GM23338 (cell line): ENCODE results near the gene TOPAZ1. TPM values are rescaled to one million over a fixed set of nuclear protein-coding genes. Genes with fewer than 3 reads are reported as not detected.

Experiments
- ATAC-seq: fragments of 200-7000 bp; cut with Tn5 transposase; 3 replicates; pipeline ENCODE4 v1.9.1; 2020
- DNase-seq: peaks from one replicate; pipeline ENCODE4 v3.0.0-alpha.2; 2015; ENCODE audit warnings: low spot score
- H2AFZ ChIP-seq: fragments of 200-600 bp; sonication (generic); 2 replicates; pipeline ENCODE4 v1.8.0; 2016; ENCODE audit warnings: antibody characterized with exemption, mild to moderate bottlenecking, moderate library complexity
- H3F3A ChIP-seq: fragments of 200-600 bp; sonication (generic); replicated peaks from 2 replicates; pipeline ENCODE4 v1.8.0; 2017; ENCODE audit warnings: antibody characterized with exemption, mixed run types, low read depth
- H3K27ac ChIP-seq: fragments of 200-600 bp; sonication (generic); 2 replicates; pipeline ENCODE4 v1.6.1; 2016; ENCODE audit warnings: low read depth
- H3K27me3 ChIP-seq: fragments of 200-600 bp; sonication (generic); 2 replicates; pipeline ENCODE4 v1.8.0; 2016; ENCODE audit warnings: mild to moderate bottlenecking, mixed run types, moderate library complexity; ENCODE audit not compliant: insufficient read depth
- H3K36me3 ChIP-seq: fragments of 200-600 bp; sonication (generic); 2 replicates; pipeline ENCODE4 v1.8.0; 2016; ENCODE audit warnings: mild to moderate bottlenecking; ENCODE audit not compliant: insufficient read depth
- H3K4me1 ChIP-seq: fragments of 200-600 bp; sonication (generic); 2 replicates; pipeline ENCODE4 v1.8.0; 2016; ENCODE audit warnings: mild to moderate bottlenecking, moderate library complexity; ENCODE audit not compliant: insufficient read depth
- H3K4me2 ChIP-seq: fragments of 200-600 bp; sonication (generic); 2 replicates; pipeline ENCODE4 v1.7.1; 2017; ENCODE audit warnings: mixed run types
- H3K4me3 ChIP-seq: fragments of 200-600 bp; sonication (generic); 2 replicates; pipeline ENCODE4 v1.6.1; 2016; ENCODE audit warnings: mixed run types
- H3K79me2 ChIP-seq: fragments of 200-600 bp; sonication (generic); replicated peaks from 2 replicates; pipeline ENCODE4 v1.8.0; 2017; ENCODE audit warnings: mild to moderate bottlenecking; ENCODE audit not compliant: insufficient read depth
- H3K9me2 ChIP-seq: fragments of 200-600 bp; sonication (generic); 2 replicates; pipeline ENCODE4 v1.8.0; 2017; ENCODE audit not compliant: insufficient read depth
- H4K20me1 ChIP-seq: fragments of 200-600 bp; sonication (generic); replicated peaks from 2 replicates; pipeline ENCODE4 v1.8.0; 2017; ENCODE audit warnings: mild to moderate bottlenecking; ENCODE audit not compliant: insufficient read depth
- H3K27ac Mint-ChIP-seq: 2 replicates; pipeline ENCODE4 v1.8.0; 2020; ENCODE audit warnings: inconsistent platforms, mild to moderate bottlenecking, moderate library complexity, mixed read lengths
- H3K27me3 Mint-ChIP-seq: 3 replicates; pipeline ENCODE4 v1.8.0; 2022; ENCODE audit warnings: low read depth, mild to moderate bottlenecking, moderate library complexity, mixed read lengths, inconsistent platforms; ENCODE audit not compliant: insufficient read depth, poor library complexity
- H3K36me3 Mint-ChIP-seq: 3 replicates; pipeline ENCODE4 v1.8.0; 2021; ENCODE audit warnings: low read depth, mild to moderate bottlenecking, inconsistent platforms, moderate library complexity, mixed read lengths
- H3K4me1 Mint-ChIP-seq: 3 replicates; pipeline ENCODE4 v1.8.0; 2020; ENCODE audit warnings: mild to moderate bottlenecking, inconsistent platforms, mixed read lengths
- H3K4me3 Mint-ChIP-seq: 3 replicates; pipeline ENCODE4 v1.8.0; 2021; ENCODE audit warnings: moderate library complexity, mild to moderate bottlenecking, inconsistent platforms, mixed read lengths
- H3K9me3 Mint-ChIP-seq: 3 replicates; pipeline ENCODE4 v1.8.0; 2020; ENCODE audit warnings: moderate library complexity, mild to moderate bottlenecking, inconsistent platforms, mixed read lengths
- CREB1 ChIP-seq: fragments of 250-450 bp; sonication (Bioruptor Pico); IDR thresholded peaks from 2 replicates; pipeline ENCODE4 v1.5.0; 2020; ENCODE audit warnings: low read depth, mild to moderate bottlenecking, moderate library complexity
- EZH2phosphoT487 ChIP-seq: fragments of 200-600 bp; sonication (generic); IDR thresholded peaks from one replicate; pipeline ENCODE4 v1.8.1; 2018; ENCODE audit warnings: antibody characterized with exemption; ENCODE audit not compliant: unreplicated experiment
- JUNB ChIP-seq: IDR thresholded peaks from one replicate; pipeline ENCODE4 v1.6.1; 2016; ENCODE audit warnings: antibody characterized with exemption; ENCODE audit not compliant: unreplicated experiment
- NANOG ChIP-seq: IDR thresholded peaks from 2 replicates; pipeline ENCODE4 v1.6.1; 2016; ENCODE audit warnings: antibody characterized with exemption, borderline replicate concordance
- POLR2AphosphoS5 ChIP-seq: IDR thresholded peaks from 2 replicates; pipeline ENCODE4 v1.6.1; 2016; ENCODE audit warnings: antibody characterized with exemption, low read depth
- STAT1 ChIP-seq: IDR thresholded peaks from one replicate; pipeline ENCODE4 v1.6.1; 2016; ENCODE audit warnings: antibody characterized with exemption; ENCODE audit not compliant: unreplicated experiment
- ZNF114 ChIP-seq: fragments of 250-450 bp; sonication (Bioruptor Pico); IDR thresholded peaks from 2 replicates; pipeline ENCODE4 v1.5.0; 2020; ENCODE audit warnings: mild to moderate bottlenecking, moderate library complexity
- ZNF331 ChIP-seq: fragments of 250-450 bp; sonication (Bioruptor Pico); IDR thresholded peaks from 2 replicates; pipeline ENCODE4 v1.5.0; 2020; ENCODE audit warnings: low read depth, mild to moderate bottlenecking, moderate library complexity
- polyA plus RNA-seq: library from polyadenylated mRNA; unstranded; fragments of >200 nt; fragmentation: Nextera tagmentation; extraction: Ambion mirVana; gene quantifications from 2 replicates; pipeline ENCODE4 v1.2.1, GENCODE V29; 2016
- total RNA-seq: library from RNA; depleted of rRNA; stranded (reverse); fragments of >200 nt; shearing (Covaris generic); gene quantifications from 2 replicates; pipeline ENCODE4 v1.2.3, GENCODE V29; 2014
- TF ChIP-seq, protein P1 (sequence below): IDR thresholded peaks from one replicate; pipeline ENCODE4 v1.6.1; 2018; ENCODE audit warnings: antibody characterized with exemption; ENCODE audit not compliant: unreplicated experiment
- TF ChIP-seq, protein P2 (sequence below): IDR thresholded peaks from 2 replicates; pipeline ENCODE4 v1.6.1; 2016; ENCODE audit warnings: antibody characterized with exemption
- TF ChIP-seq, protein P3 (sequence below), 2 experiments: fragments of 200-600 bp in 1 of 2; sonication (generic) in 1 of 2; conservative IDR thresholded peaks; 2 replicates each; pipeline versions ENCODE4 v1.5.1 to v1.6.1; 2016 to 2017; ENCODE audit warnings: antibody characterized with exemption in 2 of 2, low read depth in 2 of 2, mild to moderate bottlenecking in 2 of 2, moderate library complexity in 1 of 2

TOPAZ1 gene
- total and polyA plus RNA-seq, 2 experiments from 2014 or later, result not detected

DNA sequence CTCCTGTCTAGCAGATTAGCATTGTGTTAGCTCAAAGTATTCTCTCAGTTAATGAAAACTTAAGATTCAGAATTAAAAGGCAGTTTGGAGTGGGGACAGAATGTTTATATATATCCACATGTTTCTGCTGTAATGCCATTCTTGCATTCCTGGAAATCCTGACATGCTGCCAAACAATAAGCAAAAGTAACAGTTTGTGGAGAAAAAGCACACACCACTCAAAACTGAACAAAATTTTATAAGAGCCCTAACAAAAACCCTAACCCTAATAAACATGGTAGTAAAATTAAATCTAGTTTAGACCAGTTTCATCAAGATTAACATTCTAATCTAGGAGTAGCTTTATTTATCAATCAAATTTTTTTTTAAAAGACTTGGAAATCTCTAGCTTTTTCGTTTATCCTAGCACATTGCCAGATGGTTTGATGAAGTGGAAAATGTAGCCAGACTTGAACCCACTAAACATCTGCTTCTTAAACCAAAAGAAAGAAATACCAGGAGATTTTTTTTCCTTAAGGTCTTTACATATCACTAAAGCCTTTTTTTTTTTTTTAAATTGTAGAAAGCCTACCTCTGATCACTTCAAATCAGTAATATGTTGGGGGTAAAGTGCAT, 100.6 kb downstream of the TOPAZ1 start:
- no peak overlapping the region for H3K27ac Mint-ChIP-seq
- H3K4me2 ChIP-seq, result no peak overlapping the region
- TF ChIP-seq NANOG (no peak), JUNB (no peak), ZNF114 (no peak), POLR2AphosphoS5 (no peak), EZH2phosphoT487 (no peak), STAT1 (no peak), ZNF331 (no peak), CREB1 (CRISPR knock-in tag) (no peak)
- TF ChIP-seq, protein P1, sequence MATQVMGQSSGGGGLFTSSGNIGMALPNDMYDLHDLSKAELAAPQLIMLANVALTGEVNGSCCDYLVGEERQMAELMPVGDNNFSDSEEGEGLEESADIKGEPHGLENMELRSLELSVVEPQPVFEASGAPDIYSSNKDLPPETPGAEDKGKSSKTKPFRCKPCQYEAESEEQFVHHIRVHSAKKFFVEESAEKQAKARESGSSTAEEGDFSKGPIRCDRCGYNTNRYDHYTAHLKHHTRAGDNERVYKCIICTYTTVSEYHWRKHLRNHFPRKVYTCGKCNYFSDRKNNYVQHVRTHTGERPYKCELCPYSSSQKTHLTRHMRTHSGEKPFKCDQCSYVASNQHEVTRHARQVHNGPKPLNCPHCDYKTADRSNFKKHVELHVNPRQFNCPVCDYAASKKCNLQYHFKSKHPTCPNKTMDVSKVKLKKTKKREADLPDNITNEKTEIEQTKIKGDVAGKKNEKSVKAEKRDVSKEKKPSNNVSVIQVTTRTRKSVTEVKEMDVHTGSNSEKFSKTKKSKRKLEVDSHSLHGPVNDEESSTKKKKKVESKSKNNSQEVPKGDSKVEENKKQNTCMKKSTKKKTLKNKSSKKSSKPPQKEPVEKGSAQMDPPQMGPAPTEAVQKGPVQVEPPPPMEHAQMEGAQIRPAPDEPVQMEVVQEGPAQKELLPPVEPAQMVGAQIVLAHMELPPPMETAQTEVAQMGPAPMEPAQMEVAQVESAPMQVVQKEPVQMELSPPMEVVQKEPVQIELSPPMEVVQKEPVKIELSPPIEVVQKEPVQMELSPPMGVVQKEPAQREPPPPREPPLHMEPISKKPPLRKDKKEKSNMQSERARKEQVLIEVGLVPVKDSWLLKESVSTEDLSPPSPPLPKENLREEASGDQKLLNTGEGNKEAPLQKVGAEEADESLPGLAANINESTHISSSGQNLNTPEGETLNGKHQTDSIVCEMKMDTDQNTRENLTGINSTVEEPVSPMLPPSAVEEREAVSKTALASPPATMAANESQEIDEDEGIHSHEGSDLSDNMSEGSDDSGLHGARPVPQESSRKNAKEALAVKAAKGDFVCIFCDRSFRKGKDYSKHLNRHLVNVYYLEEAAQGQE, result no peak
- TF ChIP-seq, protein P2, sequence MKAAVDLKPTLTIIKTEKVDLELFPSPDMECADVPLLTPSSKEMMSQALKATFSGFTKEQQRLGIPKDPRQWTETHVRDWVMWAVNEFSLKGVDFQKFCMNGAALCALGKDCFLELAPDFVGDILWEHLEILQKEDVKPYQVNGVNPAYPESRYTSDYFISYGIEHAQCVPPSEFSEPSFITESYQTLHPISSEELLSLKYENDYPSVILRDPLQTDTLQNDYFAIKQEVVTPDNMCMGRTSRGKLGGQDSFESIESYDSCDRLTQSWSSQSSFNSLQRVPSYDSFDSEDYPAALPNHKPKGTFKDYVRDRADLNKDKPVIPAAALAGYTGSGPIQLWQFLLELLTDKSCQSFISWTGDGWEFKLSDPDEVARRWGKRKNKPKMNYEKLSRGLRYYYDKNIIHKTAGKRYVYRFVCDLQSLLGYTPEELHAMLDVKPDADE, result no peak
- TF ChIP-seq, protein P3, sequence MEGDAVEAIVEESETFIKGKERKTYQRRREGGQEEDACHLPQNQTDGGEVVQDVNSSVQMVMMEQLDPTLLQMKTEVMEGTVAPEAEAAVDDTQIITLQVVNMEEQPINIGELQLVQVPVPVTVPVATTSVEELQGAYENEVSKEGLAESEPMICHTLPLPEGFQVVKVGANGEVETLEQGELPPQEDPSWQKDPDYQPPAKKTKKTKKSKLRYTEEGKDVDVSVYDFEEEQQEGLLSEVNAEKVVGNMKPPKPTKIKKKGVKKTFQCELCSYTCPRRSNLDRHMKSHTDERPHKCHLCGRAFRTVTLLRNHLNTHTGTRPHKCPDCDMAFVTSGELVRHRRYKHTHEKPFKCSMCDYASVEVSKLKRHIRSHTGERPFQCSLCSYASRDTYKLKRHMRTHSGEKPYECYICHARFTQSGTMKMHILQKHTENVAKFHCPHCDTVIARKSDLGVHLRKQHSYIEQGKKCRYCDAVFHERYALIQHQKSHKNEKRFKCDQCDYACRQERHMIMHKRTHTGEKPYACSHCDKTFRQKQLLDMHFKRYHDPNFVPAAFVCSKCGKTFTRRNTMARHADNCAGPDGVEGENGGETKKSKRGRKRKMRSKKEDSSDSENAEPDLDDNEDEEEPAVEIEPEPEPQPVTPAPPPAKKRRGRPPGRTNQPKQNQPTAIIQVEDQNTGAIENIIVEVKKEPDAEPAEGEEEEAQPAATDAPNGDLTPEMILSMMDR (conservative IDR thresholded peaks at IDR 0.05; ENCODE audit: low read depth in 2 of 2), result no peak

More for the DNA sequence above, 100.6 kb downstream of the TOPAZ1 start:
- Histone ChIP-seq H3K4me3 (no peak overlapping the region), H3F3A (no peaks in the 10 kb centered on the region), H3K36me3 (no peaks in the 10 kb centered on the region), H3K27ac (no peak overlapping the region), H3K27me3 (no peaks in the 10 kb centered on the region), H3K9me2 (no peaks in the 10 kb centered on the region), H3K4me1 (peaks cover 3% of the 10 kb centered on the region; the same call in 1 of the 2 replicates), H4K20me1 (no peaks in the 10 kb centered on the region), H2AFZ (no peak overlapping the region), H3K79me2 (peaks cover 35% of the 10 kb centered on the region)
- DNase-seq (no peak), ATAC-seq (no peak)
- H3K36me3 Mint-ChIP-seq, result peaks cover 6% of the 10 kb centered on the region; the same call in 2 of the 3 replicates
- peaks cover 12% of the 10 kb centered on the region for H3K4me1 Mint-ChIP-seq
- peaks cover 7% of the 10 kb centered on the region for H3K27me3 Mint-ChIP-seq
- no peaks in the 10 kb centered on the region for H3K9me3 Mint-ChIP-seq
- H3K4me3 Mint-ChIP-seq, result no peak overlapping the region
